HL-60 (cell line): ENCODE measurements around the gene MTNR1A.

Experiments used
- DNase-seq, 2 experiments: peaks; one replicate each; pipeline ENCODE4 v3.0.0-alpha.2; 2010 to 2020; ENCODE audit warnings: low read depth in 1 of 2, low spot score in 1 of 2
- H3K27ac ChIP-seq: fragments of 250-450 bp; sonication (Bioruptor Pico); replicated peaks from 2 replicates; pipeline ENCODE4 v1.5.1; 2020; ENCODE audit warnings: mild to moderate bottlenecking, moderate library complexity
- H3K27me3 ChIP-seq: fragments of 250-450 bp; sonication (Bioruptor Pico); 2 replicates; pipeline ENCODE4 v1.5.1; 2021; ENCODE audit warnings: mild to moderate bottlenecking, moderate library complexity; ENCODE audit not compliant: insufficient read depth, poor library complexity, severe bottlenecking
- H3K4me3 ChIP-seq: replicated peaks from 2 replicates; pipeline ENCODE4 v1.5.1; 2011; ENCODE audit warnings: mild to moderate bottlenecking, control low read depth, low read length; ENCODE audit not compliant: insufficient read depth
- GABPA ChIP-seq: IDR thresholded peaks from 2 replicates; pipeline ENCODE4 v1.6.1; 2012; ENCODE audit warnings: low read depth
- POLR2AphosphoS5 ChIP-seq: IDR thresholded peaks from 2 replicates; pipeline ENCODE4 v1.6.1; 2012; ENCODE audit warnings: low read depth
- REST ChIP-seq: IDR thresholded peaks from 2 replicates; pipeline ENCODE4 v1.6.1; 2012; ENCODE audit warnings: low read depth; ENCODE audit not compliant: insufficient replicate concordance
- SPI1 ChIP-seq: IDR thresholded peaks from 2 replicates; pipeline ENCODE4 v1.6.1; 2012; ENCODE audit warnings: low read depth, mild to moderate bottlenecking, borderline replicate concordance
- TF ChIP-seq, protein P1 (sequence below): IDR thresholded peaks from one replicate; pipeline ENCODE4 v1.5.1; 2011; ENCODE audit warnings: low read length, control low read depth, inconsistent platforms; ENCODE audit not compliant: insufficient read depth

Gene MTNR1A

DNA sequence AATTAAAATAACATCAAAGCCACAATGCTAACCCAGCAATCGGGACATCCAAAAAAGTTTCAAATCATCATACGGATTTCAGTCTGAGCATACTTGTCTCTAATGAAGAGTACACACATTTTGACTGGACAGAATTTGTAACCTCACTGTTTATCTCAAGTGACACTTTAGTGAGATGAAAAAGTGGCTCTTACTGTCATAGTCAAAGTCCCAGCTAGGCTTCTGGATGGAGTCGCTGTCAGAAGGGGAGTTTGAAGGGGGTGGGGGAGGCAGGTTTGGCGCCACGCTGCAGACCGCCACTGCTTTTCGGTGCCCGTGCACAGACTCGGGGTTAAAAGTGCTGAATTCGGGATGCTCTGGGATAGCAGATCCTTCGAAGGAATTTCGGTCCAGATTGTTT is 41.0 kb upstream of the MTNR1A start:
- TF ChIP-seq REST, result no peak
- no peak for TF ChIP-seq SPI1
- no peak for TF ChIP-seq POLR2AphosphoS5
- TF ChIP-seq GABPA, result no peak
- Histone ChIP-seq H3K4me3 (no peak overlapping the region), H3K27me3 (no peaks in the 10 kb centered on the region), H3K27ac (no peak overlapping the region)
- no peak for DNase-seq

DNA sequence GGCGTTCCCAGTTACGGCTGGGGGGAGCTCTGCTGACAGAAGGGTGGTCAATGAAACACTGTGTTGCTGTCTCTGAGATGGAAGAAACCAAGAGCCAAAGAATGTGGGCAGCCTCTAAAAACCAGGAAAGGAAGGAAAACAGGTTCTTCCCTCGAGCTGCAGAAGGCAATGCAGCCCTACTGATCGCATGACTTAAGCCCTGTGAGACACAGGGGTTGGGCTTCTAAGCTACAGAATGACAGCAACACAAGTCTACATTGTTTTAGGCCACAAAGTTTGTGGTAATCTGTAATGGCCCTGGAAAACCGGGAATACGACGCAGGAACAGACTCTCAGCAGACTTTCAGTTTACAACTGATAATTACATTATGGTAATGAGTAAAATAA is 38.2 kb upstream of the MTNR1A start:
- no peak overlapping the region for H3K27ac ChIP-seq
- no peak for DNase-seq
- H3K4me3 ChIP-seq, result no peak overlapping the region
- no peaks in the 10 kb centered on the region for H3K27me3 ChIP-seq
- TF ChIP-seq, protein P1, sequence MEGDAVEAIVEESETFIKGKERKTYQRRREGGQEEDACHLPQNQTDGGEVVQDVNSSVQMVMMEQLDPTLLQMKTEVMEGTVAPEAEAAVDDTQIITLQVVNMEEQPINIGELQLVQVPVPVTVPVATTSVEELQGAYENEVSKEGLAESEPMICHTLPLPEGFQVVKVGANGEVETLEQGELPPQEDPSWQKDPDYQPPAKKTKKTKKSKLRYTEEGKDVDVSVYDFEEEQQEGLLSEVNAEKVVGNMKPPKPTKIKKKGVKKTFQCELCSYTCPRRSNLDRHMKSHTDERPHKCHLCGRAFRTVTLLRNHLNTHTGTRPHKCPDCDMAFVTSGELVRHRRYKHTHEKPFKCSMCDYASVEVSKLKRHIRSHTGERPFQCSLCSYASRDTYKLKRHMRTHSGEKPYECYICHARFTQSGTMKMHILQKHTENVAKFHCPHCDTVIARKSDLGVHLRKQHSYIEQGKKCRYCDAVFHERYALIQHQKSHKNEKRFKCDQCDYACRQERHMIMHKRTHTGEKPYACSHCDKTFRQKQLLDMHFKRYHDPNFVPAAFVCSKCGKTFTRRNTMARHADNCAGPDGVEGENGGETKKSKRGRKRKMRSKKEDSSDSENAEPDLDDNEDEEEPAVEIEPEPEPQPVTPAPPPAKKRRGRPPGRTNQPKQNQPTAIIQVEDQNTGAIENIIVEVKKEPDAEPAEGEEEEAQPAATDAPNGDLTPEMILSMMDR, result no peak
- TF ChIP-seq SPI1 (no peak), POLR2AphosphoS5 (no peak), GABPA (no peak), REST (no peak)

DNA sequence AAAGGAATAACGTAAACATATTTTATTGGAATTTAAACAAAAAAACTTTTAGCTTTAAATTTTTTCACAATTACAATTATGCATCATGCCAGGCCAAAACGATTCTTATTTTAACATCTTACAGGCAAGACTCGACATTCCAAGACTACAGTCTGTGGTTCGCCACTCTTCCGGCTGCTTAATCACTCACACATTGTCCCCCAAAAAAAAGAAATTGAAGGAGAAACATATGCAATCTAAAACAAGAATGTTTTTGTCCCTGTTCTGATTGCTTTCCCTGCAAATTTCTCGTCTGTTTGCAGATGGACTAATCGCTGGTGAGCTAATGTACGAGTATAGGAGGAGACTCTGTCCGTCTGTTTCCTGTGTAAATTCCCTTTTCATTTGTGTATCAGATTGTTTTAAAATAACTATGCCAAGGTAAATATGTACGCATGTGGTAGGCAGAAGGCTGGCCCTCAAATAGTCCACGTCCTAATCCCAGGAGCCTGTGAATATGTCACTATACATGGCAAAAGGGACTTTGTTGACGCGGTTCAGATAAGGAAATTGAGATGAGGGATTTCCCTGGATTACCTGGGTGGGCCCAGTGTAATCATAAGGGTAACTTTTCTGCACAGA is 37.7 kb upstream of the MTNR1A start:
- TF ChIP-seq REST (no peak), GABPA (no peak), POLR2AphosphoS5 (no peak), SPI1 (no peak)
- TF ChIP-seq, protein P1, result no peak
- DNase-seq, result no peak
- Histone ChIP-seq H3K27ac (no peak overlapping the region), H3K4me3 (no peak overlapping the region), H3K27me3 (no peaks in the 10 kb centered on the region)

- no peak for TF ChIP-seq SPI1
- TF ChIP-seq, protein P1, result no peak
- no peak for TF ChIP-seq GABPA
- Histone ChIP-seq H3K27ac (no peak overlapping the region), H3K27me3 (no peaks in the 10 kb centered on the region), H3K4me3 (no peak overlapping the region)
- no peak for DNase-seq
These were observed 37.1 kb upstream of the MTNR1A start for GRCh38 chr4:186592445-186592844.
